ENCODE results near the gene KRTAP10-2.

DNA sequence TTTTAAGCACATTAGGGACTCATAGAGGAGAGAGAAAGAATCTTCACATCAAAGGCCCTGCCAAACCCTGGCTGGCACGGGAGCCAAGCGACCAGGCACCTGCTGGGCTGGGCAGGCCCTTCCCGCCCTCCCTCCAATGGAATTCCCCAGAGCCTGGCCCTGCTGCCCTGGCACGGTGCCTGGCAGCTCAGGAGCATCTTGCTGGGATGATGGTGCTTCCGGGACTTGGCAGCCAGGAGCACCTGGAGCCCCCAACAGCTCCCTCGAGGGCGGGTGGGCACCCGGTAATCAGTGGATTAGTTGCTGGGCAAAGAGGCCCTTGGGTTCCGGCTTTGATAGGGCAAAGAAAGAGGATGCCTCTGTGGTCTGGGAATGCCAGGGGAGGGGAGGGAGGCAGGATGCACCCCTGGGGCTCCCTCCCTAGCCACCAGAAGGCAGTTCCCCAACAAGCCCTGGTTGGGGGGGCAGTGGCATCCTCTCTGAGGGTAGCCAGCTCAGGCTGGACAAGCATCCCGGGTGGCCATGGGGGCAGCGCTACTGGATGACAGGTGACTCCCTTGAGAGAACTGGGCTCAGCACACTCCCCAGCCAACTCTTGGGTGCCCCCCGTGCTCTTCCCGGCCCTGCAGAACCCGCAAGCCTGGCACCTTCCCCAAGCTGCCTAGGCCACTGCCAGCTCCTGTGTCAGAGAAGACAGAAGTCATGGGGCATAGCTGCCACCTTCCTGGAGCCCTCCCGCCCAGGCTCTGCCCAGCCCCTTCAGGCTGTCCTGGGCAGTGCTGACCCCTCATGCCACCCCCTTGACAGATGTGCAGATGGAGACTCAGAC, 37.7 kb downstream of the KRTAP10-2 start:
- TF ChIP-seq EZH2 (IDR thresholded peaks at IDR 0.05; ENCODE audit: insufficient read depth, poor library complexity, severe bottlenecking) (no peak), EZH2phosphoT487 (IDR thresholded peaks at IDR 0.05; ENCODE audit: insufficient read depth, low read depth) (no peak)

All from GM23248 (cell line).